Glomerular visceral epithelial cell (primary cell): ENCODE measurements around the gene SEC14L5.

Source experiments
- DNase-seq: peaks from one replicate; pipeline ENCODE4 v3.0.0-alpha.2; 2016; ENCODE audit errors: extremely low spot score

SEC14L5 gene

DNA sequence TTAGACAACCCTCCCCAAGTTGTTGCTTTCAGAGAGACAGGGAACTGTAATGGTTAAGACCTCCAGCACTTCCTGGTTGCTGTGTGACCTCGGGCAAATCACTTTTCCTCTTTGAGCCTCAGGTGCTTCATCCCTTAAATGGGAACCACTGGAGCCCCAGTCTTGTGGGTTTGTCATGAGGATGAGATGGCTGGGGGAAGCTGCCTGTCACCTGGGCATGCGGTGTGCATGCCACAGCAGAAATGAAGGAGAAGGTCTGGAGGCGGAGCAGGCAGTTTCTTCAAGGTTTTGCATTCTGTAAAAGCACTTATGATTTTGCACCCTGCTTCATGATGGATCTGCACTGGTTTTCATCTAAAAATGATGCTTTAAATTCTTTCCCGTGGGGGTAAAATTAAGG, 53.5 kb downstream of the SEC14L5 start:
- no peak for DNase-seq

DNA sequence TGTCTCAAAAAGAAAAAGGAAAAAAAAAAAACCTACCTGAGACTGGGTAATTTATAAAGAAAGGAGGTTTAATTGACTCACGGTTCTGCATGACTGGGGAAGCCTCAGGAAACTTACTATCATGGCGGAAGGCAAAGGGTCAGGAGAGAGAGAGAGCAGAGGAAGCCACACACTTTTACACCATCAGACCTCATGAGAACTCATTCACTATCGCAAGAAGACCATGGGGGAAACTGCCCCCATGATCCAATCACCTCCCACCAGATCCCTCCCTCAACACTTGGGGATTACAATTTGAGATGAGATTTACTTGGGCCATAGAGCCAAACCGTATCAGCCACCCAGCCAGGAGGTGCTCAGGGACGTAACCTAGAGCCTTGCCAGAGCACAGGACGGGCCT, 54.8 kb downstream of the SEC14L5 start:
- no peak for DNase-seq

DNA sequence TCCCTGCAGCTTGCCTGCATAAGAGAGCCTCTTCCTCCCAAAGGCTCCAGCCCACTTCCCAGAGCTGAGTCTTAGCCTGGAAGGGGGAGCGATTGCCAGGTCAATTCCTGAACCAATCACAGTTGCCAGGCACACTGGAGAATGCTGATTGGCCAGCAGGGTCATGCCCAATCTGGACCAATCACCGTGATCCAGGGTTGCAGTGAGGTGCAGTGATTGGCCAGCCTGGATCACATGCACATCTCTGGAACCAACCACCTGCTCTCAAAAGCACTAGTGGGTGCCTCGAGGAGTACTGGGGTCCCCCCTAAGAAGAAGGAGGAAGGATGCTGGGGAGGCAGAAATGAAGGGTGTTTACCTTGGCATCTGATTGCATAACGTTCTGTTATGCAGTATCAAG, 57.2 kb downstream of the SEC14L5 start:
- no peak for DNase-seq

DNA sequence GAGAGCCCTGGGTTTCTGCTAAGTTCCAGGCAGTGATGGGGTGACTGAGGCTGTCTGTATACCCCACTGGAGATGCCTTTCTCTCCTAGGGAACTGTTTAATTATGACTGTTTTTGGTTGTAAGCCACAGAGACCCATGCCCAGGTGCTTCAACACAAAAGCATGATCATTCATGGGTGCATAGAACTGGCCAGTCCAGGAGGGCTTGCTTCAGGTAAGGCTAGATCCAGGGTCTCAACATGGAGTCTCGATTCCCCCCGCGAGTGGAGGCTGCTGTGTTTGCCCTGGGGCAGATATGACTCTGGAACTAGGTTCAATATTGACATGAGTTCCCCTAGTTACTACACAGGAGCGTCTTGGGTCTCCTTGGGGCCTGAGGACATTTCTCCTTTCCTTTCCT, 57.8 kb downstream of the SEC14L5 start:
- no peak for DNase-seq

DNA sequence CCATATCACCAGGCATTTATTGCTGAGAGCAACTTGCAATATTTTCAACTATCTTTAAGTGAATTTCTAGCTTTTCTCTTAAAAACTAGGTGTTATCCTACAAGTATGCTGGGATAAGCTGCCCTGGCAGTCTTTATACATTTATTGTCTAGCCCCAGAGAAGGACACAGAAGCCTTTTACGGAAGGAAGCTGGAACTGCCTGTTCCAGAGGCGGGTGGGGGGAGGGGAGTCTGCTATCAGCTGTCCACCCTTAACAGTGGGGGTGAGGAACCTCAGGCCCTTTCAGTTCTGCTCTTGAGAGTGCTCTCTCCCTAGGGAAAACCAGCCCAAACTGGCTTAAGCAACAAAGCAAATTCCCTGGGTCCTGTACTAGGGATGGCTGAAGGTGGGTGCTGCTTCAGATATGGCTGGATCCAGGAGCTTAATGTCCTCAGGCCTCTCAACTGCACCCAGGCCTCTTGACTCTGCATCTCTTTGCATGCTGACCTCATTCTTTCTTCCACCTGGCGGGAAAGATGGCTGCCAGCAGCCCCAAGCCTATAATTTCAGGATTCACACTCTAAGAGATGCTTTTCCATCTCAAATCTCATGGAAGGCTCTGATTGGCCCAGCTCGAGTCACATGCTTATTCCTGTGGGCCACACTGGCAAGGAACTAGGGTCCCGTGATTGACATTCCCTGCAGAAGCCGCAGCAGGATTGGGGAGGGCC, 59.0 kb downstream of the SEC14L5 start:
- DNase-seq = no peak

DNA sequence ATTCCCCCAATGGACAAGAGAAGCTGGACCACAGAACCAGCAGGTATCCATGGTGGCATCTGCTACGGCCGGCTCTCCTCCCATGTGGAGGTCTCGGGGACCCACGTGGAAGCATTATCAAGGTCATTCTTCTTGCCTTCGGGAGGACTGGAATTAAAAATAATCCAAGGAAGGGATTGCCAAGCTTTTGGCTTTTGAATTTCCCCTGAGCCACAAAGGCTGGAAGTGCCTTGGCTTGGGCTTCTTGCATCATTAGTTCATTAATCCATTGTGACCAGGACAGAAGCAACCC, 59.5 kb downstream of the SEC14L5 start:
- no peak for DNase-seq

DNA sequence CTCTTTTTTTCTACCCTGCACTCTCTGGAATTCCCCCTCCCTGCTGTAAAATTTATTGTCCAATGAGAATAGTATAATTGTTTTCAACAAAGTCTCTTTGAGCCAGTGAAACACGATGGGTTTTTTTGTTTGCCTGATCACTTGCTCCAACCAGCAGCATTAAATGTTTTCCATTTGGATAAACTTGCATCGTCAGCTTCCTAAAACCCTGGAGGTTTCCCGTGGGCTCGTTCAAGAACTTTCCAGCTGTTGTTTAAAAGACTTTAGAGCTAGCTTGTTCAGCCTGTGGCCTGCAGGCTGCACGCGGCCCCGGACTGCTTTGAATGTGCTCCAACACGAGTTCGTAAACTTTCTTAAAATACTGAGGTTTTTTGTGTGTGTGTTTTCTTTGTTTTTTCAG, 60.7 kb downstream of the SEC14L5 start:
- DNase-seq = no peak

DNA sequence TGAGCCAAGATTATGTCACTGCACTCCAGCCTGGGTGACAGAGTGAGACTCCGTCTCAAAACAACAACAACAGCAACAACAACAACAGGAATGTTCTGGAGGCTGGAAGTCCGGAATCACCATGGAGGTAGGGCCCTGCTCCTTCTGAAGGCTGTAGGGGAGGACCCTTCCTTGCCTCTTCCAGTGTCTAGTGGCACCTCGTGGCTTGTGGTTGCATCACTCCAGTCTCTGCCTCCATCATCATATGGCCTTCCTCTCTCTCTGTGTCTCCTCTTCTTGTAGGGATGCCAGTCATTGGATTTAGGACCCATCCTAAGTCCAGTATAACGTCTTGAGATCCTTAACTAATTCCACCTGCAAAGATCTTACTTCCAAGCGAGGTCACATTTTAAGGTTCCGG, 61.6 kb downstream of the SEC14L5 start:
- no peak for DNase-seq

DNA sequence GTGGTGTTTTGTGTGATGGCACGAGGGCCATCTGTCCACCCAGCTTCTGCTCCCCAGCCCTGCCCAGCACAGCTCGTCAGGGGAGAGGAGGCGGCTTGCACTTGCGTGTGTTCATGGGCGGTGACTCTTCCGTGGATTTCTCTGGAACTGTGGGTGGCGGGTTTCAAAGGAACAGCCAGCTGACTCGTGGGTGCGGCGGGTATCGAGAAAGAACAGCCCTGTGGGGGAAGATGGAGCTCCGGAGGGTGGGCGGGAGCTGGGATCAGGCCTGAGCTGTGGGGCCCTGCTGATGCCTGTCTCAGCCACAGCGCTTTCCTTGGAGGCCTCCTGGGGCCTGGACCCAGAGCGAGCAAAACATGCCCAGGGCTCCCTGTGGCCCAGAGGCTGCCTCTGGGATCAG, 62.4 kb downstream of the SEC14L5 start:
- DNase-seq = no peak

DNA sequence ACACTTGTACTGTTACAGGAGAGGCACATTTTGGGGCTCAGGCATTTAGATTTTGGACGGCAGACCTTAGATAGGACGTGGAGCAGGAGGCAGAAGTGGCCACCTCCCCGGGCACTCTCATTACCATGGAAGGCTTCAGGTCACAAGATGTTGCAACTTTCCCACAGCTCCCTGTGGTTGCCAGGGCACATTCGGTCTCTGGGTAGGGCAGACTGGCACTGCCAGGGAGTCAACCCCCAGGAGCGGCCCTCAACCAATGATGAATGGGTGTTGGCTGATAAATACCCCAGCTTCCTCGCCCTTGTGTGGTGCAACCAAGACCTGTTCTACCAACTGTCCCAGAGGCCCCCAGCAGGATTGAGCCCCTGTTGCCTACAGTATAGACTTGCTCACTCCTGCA, 64.4 kb downstream of the SEC14L5 start:
- no peak for DNase-seq

DNA sequence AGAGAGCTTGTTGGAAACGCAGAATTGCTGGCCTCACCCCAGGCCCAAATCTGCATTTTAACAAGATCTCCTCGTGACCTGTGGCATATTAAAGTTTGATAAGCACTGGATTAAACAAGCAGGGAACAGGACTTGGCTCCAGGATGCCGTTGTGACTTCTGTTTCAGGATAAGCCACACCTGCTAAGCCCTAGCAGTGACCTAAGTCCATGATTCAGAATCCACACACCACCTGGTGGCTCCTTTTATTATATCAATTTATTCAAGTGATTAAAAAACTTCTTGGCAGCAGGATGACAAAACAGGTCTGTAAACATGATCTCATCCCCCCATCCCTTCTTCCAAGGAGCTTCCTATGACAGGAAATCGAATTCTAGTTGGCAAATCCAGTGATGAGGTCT, 66.5 kb downstream of the SEC14L5 start:
- peak; percentile 28 for DNase-seq

DNA sequence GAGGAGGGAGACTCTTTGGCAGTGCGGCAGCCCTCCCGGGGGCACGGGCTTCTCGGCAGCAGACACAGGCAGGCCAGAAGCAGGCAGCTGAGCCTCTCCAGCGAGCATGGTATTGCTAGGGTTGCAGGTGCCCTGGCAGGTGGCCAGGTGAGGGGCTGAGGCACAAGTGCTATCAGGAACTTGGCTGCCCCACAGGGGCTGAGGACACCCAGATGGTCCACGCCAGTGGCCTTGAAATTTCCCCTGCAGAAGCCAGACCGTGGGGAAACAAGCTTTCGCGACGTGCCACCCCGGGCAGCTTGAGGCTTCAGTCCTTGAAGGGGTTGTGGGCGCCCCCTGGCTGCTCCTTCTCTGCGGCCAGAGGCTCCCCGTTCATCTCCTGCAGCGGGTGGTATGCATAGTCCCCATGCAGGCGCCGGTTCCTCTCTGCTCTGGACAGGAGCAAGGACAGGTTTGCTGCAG, 67.1 kb downstream of the SEC14L5 start:
- DNase-seq = no peak

DNA sequence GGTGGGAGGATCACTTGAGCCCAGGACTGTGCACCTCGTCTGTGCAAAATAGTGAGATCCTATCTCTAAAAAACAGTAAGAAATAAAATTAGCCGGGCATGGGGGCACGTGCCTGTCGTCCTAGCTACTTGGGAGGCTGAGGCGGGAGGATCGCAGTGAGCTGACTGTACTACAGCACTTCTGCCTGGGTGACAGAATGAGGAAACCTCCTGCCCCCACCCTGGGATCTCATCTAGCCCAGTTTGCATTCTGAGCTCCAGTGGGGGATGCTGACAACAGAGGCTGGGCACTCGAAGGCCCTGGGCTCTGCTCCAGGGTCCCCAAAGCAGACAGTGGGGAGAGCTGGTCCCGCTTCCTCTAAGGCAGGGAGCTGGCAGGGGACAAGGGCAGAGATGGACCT, 68.5 kb downstream of the SEC14L5 start:
- no peak for DNase-seq

DNA sequence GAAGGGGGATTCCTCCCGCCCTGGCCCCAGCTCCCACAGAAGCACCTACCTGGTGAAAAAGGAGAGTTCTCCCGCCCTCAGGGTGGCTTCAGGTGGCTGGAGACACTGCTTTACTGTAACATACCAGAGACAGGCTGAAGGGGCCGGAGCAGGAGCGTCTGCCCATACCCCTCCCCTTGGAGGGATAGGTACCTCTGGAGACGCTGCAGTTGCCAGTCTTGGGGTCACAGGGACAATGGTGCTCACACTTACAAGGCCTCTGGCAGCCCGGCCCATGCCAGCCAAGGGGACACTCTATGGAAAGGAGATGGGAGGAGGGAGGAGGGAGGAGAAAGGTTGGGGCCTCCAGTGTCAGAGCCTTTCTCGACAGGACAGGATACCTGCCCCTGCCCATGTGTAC, 69.0 kb downstream of the SEC14L5 start:
- no peak for DNase-seq

DNA sequence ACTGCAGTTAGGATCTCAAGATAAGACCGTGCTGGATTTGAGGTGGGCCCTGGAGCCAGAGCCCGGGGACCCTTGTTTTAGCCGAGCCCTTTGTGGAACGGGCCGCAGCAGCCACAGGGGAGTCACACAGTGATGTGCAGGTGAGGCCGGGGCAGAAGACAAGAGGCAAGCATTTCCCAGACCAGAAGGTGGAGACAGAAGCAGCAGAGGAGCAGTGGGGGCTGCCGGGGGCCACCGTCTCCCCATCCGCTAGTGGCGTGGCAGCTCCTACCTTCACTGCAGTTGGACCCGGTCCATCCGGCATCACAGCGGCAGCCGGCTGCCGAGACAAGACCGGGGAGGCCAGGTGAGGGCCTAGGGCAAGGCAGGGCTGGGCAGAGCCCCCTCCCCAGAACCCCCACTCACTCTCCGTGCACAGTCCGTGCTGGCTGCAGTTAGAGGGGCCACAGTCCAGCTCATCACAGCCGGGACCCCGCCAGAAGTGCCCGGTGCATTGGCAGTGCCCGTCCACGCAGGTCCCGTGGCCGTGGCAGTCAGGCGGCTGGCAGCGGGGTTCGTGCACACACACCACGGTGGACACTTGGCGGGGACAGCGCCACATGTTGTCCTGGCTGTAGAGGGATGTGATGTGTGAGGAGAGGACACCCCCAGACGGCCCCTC, 69.6 kb downstream of the SEC14L5 start:
- no peak for DNase-seq

DNA sequence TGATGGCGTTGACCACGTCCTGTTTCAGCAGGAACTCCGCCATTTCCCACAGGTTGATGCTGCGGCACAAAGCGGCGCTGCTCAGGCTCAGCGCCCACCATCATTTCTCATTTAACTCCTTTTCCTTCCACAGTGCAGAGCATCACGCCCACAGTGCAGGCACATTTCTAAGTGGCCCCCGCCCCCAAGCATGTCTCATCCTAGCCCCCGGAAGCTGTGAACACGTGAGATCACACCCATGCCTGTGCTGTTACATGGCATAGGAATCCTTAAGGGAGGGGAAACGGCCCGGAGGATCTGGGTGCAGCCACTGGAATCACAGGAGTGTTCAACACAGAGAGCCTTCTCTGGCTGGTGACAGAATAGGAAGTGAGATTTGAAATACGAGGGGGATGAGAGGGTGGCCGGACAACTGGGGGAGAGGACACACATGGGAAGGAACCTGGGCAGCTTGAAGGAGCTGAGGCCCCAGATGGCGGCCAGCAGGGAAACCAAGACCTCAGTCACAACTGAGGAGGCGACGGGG, 70.9 kb downstream of the SEC14L5 start:
- DNase-seq = no peak

DNA sequence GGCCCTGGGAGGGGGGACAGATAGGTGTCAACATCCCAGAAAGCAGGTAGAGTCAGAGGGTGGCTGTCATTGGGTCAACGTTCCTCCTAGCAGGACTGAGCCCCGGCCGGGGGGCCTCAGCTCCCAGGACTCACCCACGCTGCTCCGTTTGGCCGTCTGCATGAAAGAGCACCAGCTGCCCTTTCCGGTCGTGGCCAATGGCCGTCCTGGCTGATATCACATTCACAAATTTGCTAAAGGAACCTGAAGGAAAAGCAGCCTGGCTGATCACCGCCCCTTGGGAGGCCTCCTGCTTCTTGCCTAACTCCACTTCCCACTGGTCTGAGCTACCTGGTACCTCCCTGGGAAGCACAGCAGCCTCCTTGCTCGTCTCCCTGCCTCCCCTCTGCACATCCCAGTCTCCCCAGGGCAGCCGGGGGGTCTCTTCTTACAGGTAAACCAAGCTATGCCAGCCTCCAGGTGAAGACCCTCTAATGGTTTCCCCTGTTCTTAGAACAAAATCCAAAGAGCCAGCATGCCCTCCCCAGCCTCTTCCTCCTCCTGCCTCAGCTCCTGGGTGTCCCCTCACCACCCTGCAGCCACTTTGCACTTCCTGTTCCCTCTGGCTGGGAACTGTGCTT, 72.2 kb downstream of the SEC14L5 start:
- DNase-seq = no peak

DNA sequence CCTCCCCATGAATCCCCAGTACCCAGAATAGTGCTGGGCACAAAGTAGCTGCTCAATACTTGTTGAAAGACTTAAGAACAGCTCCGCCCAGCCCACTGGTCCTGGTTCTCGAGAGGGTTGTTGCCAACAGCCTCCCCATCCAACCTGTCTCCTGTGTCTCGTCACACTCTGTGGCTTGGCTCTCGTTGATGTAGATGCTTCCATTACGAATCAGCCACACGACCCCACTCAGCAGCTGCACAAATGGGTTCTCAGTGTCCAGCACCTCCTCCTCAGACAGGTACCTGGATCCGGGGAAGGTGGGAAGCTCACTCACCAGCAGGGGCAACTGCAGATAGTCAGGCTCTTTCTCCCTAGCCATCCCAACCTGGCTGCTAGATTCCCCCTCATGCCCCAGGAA, 73.5 kb downstream of the SEC14L5 start:
- no peak for DNase-seq

DNA sequence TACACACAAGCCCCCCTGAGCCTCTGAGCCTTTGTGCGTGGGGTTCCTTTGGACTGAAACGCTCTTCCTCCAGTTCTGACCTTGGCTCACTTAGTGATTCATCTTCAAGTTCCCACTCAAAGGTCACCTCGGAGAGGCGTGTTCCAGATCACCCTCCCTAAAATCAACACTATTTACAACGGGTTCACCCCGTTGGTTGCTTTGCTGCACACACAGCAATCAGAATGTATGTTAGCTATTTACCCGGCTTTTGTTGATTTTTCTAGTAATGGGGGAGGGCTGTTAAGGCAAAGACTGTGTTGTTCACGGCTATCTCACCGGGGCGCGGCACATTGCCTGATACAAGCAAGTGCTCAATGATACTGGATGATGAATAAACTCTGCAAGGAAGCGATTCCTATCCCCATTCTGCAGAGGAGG, 74.6 kb downstream of the SEC14L5 start:
- DNase-seq = no peak

DNA sequence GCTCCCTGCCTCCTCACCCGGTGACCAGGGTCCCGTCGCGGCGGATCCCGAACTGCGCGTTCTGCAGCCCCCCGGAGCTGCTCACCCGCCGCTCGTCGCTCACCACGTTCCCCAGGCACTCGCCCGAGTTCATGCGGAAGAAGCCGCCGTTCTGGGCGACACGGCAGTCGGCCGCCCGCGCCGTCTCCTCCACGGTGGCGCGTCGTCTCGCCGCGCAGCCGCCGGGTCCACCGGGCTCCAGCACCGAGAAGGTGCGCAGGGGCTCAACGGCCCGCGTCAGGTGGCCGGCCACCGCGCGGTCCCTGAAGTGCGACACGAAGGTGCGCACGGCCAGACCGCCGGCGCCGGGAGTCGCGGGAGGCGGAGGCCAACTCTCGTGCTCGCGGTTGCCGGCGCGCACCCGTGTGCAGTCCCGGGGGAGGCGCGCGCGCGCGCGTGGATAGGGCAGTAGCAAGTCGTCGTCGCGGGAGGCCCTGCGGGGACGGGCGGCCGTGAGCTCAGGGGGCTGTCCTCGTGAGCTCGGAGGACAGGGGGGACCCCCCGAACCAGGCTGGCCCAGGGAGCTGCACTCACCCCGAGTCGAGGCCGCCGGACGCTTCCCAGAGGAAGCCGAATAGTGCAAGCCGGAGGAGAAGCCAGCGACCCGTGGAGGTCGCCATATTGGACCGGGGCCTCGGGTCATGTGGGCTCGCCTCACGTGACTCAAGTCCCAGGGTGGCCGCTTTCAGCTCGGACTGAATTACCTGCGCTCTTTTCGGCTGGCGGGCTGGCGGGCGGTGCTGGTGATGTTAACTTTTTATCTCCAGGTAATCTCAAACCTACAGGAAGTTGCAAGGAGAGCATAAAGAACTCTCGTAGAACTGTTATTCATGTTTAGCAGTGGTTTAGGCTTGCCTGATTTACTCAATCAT, 75.4 kb downstream of the SEC14L5 start, which contains the start of gene NAGPA:
NAGPA (minus strand) TSS at position 680 of the 911 bp plus-strand sequence; CDS start at position 659, 21 bp downstream.
- DNase-seq = peak; percentile 75

DNA sequence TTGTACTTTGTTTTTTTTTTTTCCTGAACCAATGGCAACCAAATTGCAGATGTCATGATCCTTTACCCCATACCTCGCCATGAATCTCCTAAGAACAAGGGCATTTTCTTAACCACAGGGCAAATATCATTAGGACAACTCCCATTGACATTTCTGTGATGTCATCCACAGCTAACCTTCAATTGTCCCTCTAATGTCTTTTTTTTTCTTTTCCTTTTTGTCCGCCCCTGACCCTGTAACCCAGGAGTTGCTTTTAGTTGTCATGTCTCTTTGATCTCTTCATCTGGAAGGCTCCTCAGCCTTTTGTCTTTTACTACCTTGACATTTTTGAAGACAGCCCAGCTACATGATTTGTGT, 76.0 kb downstream of the SEC14L5 start:
- no peak for DNase-seq

DNA sequence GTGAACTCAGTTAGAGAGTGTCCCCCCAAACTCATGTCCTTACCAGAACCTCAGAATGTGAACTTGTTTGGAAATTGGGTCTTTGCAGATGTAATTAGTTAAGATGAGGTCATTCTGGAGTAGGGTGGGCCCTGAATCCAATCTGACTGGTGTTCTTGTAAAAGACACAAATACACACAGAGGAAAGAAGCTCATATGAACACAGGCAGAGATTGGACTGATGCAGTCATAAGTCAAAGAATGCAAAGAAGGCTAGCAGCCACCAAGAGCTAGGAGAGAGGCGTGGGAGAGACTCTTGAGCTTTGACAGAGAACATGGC, 77.7 kb downstream of the SEC14L5 start:
- no peak for DNase-seq
